Thoracic aorta endothelial cell (primary cell): ENCODE data around the gene FA2H. TPM values are rescaled to one million over a fixed set of nuclear protein-coding genes. Genes with fewer than 3 reads are reported as not detected.

Source experiments
- total RNA-seq: library from RNA; depleted of rRNA; stranded (reverse); fragments of >200 nt; gene quantifications from 2 replicates; pipeline ENCODE4 v1.2.3, GENCODE V29; 2012

FA2H gene, protein sequence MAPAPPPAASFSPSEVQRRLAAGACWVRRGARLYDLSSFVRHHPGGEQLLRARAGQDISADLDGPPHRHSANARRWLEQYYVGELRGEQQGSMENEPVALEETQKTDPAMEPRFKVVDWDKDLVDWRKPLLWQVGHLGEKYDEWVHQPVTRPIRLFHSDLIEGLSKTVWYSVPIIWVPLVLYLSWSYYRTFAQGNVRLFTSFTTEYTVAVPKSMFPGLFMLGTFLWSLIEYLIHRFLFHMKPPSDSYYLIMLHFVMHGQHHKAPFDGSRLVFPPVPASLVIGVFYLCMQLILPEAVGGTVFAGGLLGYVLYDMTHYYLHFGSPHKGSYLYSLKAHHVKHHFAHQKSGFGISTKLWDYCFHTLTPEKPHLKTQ
- total RNA-seq: not detected in 2 replicates

DNA sequence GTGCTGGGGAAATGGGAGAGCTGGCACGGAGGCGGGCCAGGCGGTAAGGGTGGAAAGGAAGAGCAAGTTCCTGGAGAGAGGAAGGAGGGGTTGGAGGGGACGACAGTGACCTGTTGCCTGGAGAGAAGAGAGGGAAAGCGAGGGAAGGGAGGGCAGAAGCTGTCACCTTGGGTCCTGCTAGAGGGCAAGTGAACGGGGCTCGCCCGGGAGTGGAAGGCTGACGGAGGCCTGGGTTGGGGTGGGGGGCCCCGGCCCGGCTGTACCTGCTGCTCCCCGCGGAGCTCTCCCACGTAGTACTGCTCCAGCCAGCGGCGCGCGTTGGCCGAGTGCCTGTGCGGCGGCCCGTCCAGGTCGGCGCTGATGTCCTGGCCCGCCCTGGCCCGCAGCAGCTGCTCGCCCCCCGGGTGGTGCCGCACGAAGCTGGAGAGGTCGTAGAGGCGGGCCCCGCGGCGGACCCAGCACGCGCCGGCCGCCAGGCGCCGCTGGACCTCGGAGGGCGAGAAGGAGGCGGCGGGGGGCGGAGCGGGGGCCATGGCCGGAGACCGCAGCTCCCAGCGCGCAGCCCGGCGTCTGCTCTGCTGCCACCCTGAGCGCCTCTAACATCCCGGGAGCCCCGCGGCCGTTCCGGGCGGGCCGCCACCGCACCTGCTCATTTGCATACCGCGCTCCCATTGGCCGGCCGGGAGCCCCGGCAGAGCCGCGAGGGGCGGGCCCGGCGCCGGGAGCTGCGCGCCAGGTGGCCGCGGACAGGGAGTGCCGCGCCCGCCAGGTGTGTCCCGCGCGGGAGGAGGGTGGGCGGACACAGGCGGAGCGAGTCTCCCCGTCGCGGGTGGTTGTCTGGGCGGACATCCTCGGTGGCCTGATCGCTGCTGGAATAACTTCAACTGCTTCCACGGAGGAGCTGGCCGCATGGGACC is at the start of gene FA2H:
FA2H (minus strand) TSS at position 598 of the 917 bp plus-strand sequence; CDS start at position 533, 65 bp downstream.

DNA sequence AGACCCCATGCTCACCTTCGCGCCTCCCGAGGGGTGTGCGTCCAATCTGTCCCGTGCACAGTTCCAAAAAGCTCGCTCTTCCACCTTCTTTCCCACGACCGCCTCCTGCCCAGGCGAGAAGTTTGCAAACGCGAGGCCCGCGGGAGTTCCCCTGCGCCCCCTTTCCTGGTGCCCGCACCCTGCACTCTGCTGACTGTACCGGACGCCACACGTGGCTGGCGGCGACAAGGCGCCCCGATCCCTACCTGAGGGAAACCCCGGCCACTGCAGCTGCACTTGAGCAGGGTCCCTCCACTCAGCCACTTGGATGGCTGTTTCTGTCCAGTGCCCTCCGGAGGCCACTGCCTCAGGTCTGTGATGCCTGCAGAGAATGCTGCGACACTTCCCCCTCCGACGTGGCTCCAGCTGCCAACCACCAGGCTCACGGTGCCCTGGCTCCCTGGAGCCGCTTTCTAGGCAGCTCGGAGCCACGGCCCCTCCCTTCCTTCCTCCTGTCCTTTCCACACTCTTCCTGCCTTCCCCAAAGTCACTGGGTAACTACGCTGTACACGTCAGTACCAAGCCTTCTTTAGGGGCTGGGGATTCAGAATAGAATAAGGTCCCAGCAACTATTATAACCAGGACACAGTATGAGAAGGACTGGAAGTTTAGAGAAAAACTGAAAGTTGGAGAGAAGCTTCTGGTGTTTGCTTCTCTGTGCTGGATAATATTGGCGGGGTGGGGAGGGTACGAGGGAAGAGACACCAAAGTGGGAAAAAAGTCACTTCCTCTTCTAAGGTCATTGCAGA is 74.0 kb downstream of the FA2H start, which contains the start of gene MLKL:
MLKL (minus strand) TSS at position 425 of the 788 bp plus-strand sequence. CDS start 5,105 bp downstream, outside the sequence.

DNA sequence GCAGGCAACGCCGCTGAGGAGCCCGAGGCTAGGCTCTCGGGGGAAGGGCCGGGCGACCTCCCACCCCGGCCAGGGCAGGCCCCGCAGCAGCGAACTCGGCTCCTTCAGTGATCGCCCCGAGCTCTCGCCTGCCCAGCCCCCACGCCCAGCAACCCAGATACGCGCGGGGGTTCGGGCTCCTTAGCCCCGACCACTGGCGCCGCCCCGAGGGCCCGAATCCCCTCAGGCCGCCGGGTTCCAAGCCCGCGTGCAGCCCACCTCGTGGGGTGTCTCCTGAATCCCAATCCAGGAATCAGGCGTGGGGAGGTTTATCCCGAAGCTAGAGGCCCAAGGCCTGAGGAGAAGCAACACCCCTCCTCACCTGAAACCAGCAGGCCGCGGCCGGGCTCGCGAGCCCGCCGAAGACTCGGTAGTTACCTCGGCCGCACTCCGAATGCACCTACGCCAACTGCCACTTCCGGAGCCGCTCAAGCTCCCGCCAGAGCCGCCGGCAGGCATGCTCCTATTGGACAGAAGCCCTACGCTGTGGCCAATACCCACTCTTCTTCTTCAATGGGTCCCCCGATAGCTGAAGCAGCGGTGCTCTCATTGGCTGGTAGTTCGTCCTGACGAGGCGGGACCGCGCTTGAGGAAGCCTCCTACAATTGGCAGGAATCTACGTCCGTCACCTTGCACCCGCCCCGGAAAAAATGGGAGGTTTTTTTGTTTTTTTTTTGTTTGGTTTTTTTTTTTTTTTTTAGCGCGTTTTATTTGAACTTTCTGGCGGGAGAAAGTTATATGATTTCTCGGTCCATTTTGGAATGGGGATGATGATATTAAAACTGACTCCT is 108.0 kb downstream of the FA2H start, which contains the start of gene RFWD3:
RFWD3 (minus strand) TSS at position 453 of the 830 bp plus-strand sequence. CDS start 5,428 bp downstream, outside the sequence.

Other genes starting within 250 kb of the FA2H start
- 167 and 168 TPM in 2 replicates for gene GLG1, start 167.7 kb downstream of the FA2H start, total RNA-seq
- gene RFWD3, start 107.9 kb downstream of the FA2H start, total RNA-seq: 44.7 and 56.7 TPM in 2 replicates
- 46.9 and 57.6 TPM in 2 replicates for gene MLKL, start 74.0 kb downstream of the FA2H start, total RNA-seq
- 26.6 and 30.2 TPM in 2 replicates for gene WDR59, start 210.3 kb upstream of the FA2H start, total RNA-seq
- 22.7 and 31.4 TPM in 2 replicates for gene ZNRF1, start 224.2 kb upstream of the FA2H start, total RNA-seq